Erythroblast (primary cell): ENCODE data around the gene CDYL2.

Experiments
- GATA1 ChIP-seq: IDR thresholded peaks from 2 replicates; pipeline ENCODE4 v1.6.1; 2011; ENCODE audit warnings: low read depth, mild to moderate bottlenecking, control low read depth, low read length, moderate library complexity
- POLR2A ChIP-seq: IDR thresholded peaks from 2 replicates; pipeline ENCODE4 v1.6.1; 2011; ENCODE audit warnings: mild to moderate bottlenecking, low read length

- no peak for TF ChIP-seq POLR2A
- no peak for TF ChIP-seq GATA1
Measured at GRCh38 chr16:80594756-80595155, 209.6 kb downstream of the CDYL2 start.
